Measurements from ENCODE around the gene LCN10. TPM values are rescaled to one million over a fixed set of nuclear protein-coding genes. Genes with fewer than 3 reads are reported as not detected.

LCN10 gene
- total and polyA plus RNA-seq, 2 donors (not counting 3 experiments of a cell fraction or from before 2014, with no cell fraction given) = not detected

DNA sequence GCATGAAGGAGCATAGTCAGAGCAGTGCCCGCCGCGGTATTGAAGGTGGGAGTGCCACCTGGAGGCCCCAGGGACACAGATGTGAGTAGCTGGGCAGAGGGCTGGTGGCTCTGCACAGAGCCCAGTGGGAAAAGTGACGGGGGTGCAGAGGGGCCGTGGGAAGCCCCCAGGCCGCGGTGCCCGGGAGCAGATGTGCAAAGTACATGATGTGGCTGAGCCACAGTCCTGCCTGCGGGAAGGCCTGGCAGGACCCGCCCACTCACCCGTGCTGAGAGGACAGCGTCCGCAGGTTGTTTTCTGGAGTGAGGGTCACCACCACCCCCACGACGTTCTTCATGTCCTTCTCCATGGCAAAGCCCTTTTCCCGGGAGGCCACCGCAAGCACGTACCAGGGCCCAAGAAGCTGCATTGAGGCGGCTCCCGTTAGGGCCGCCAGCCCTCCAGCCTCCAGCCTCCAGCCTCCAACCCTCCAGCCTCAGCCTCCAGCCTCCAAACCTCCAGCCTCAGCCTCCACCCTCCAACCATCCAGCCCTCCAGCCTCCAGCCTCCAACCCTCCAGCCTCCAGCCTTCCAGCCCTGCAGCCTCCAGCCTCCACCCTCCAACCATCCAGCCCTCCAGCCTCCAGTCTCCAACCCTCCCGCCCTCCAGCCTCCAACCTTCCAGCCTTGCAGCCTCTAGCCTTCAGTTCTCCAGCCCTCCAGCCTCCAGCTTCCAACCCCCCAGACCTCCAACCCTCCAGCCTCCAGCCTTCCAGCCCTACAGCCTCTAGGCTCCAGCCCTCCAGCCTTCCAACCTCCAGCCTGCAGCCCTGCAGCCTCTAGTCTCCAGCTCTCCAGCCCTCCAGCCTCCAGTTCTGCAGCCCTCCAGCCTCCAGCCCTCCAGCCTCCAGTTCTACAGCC is 4.7 kb upstream of the LCN10 start:
- DNase-seq (ENCODE audit: low read depth, low spot score) (no peak), FAIRE-seq (no peak)
- ChIA-PET CTCF (no interaction called here), POLR2A (no interaction called here)
- Histone ChIP-seq H3K9me3 (replicated peaks; ENCODE audit: control insufficient read depth, insufficient read depth, low read length) (no peaks in the 10 kb centered on the region), H3K9me1 (replicated peaks; ENCODE audit: control insufficient read depth, extremely low read depth, insufficient read depth, low read length) (no peaks in the 10 kb centered on the region), H3K79me2 (ENCODE audit: control insufficient read depth, insufficient read depth, low read length) (no peaks in the 10 kb centered on the region), H3K9ac (replicated peaks; ENCODE audit: extremely low read depth, insufficient read depth, low read length) (no peak overlapping the region), H3K27ac (ENCODE audit: insufficient read depth, low read depth, low read length) (no peak overlapping the region), H3K36me3 (ENCODE audit: control insufficient read depth in 2 of 2, extremely low read depth in 1 of 2, insufficient read depth in 2 of 2, low read length in 2 of 2) (no peaks in the 10 kb centered on the region), H3K27me3 (ENCODE audit: control insufficient read depth in 2 of 2, insufficient read depth in 2 of 2, low read length in 2 of 2) (peaks cover 3 to 5% of the 10 kb centered on the region in 2 experiments), H3K4me1 (ENCODE audit: control insufficient read depth, extremely low read depth, insufficient read depth, low read length) (no peaks in the 10 kb centered on the region), H3K4me3 (replicated peaks in 1 of 3; ENCODE audit: insufficient read depth in 1 of 3, low read depth in 1 of 3, low read length in 3 of 3) (no peak overlapping the region), H4K20me1 (replicated peaks; ENCODE audit: control insufficient read depth, extremely low read depth, insufficient read depth, low read length) (no peaks in the 10 kb centered on the region), H2AFZ (ENCODE audit: low read depth, low read length) (no peak overlapping the region), H3K4me2 (ENCODE audit: insufficient read depth, low read length) (no peak overlapping the region)
- TF ChIP-seq JUN (IDR thresholded peaks at IDR 0.05; ENCODE audit: borderline replicate concordance, insufficient read depth, insufficient read length, low read depth) = no peak
- no peak for TF ChIP-seq MYC (IDR thresholded peaks at IDR 0.05; ENCODE audit: low read depth, low read length)
- no peak for TF ChIP-seq FOS (IDR thresholded peaks at IDR 0.05; ENCODE audit: borderline replicate concordance, insufficient read depth, low read length)
- no TSS peak for BruUV-seq (replicated peaks)
- intact Hi-C loops (cut with micrococcal nuclease) = no loop called here
- dilution Hi-C loops (cut with MboI; ENCODE audit: extremely low pct_ligation_motif_present, low sequenced_read_pairs) = no loop called here

DNA sequence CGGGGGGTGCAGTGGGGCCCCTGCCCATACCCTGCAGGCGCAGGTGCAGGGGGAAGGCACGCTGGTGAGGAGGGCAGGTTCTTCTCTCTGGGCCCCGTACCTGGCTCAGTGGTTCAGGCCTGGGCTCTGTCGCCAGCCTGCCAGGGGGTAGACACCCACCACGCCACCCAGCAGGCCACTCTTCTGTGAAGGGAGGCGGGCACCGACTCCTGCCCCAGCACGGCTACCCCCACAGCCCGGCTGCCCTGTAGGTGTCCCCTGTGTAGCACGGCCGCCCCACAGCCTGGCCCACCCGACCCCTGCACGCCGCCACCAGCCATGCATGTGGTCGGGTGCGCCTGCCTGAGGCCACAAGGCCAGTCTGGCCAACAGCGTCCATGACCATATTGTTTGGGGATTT is 3.9 kb upstream of the LCN10 start:
- BruUV-seq (replicated peaks) = no TSS peak
- Histone ChIP-seq H3K27me3 (ENCODE audit: control insufficient read depth in 2 of 2, insufficient read depth in 2 of 2, low read length in 2 of 2) (peaks cover 5% of the 10 kb centered on the region in 2 experiments), H3K9ac (replicated peaks; ENCODE audit: extremely low read depth, insufficient read depth, low read length) (no peak overlapping the region), H3K27ac (ENCODE audit: insufficient read depth, low read depth, low read length) (no peak overlapping the region), H2AFZ (ENCODE audit: low read depth, low read length) (no peak overlapping the region), H3K4me2 (ENCODE audit: insufficient read depth, low read length) (no peak overlapping the region), H4K20me1 (replicated peaks; ENCODE audit: control insufficient read depth, extremely low read depth, insufficient read depth, low read length) (no peaks in the 10 kb centered on the region), H3K4me1 (ENCODE audit: control insufficient read depth, extremely low read depth, insufficient read depth, low read length) (no peaks in the 10 kb centered on the region), H3K9me1 (replicated peaks; ENCODE audit: control insufficient read depth, extremely low read depth, insufficient read depth, low read length) (no peaks in the 10 kb centered on the region), H3K4me3 (replicated peaks in 1 of 3; ENCODE audit: insufficient read depth in 1 of 3, low read depth in 1 of 3, low read length in 3 of 3) (no peak overlapping the region), H3K36me3 (ENCODE audit: control insufficient read depth in 2 of 2, extremely low read depth in 1 of 2, insufficient read depth in 2 of 2, low read length in 2 of 2) (no peaks in the 10 kb centered on the region), H3K79me2 (ENCODE audit: control insufficient read depth, insufficient read depth, low read length) (no peaks in the 10 kb centered on the region), H3K9me3 (replicated peaks; ENCODE audit: control insufficient read depth, insufficient read depth, low read length) (no peaks in the 10 kb centered on the region)
- FAIRE-seq = no peak
- POLR2A ChIA-PET = no interaction called here
- dilution Hi-C loops (cut with MboI; ENCODE audit: extremely low pct_ligation_motif_present, low sequenced_read_pairs) (no loop called here), intact Hi-C loops (cut with micrococcal nuclease) (no loop called here)
- TF ChIP-seq GATA2 (IDR thresholded peaks at IDR 0.05; ENCODE audit: insufficient read depth, insufficient read length, low read depth, low read length) (no peak), FOS (IDR thresholded peaks at IDR 0.05; ENCODE audit: borderline replicate concordance, insufficient read depth, low read length) (no peak), MYC (IDR thresholded peaks at IDR 0.05; ENCODE audit: low read depth, low read length) (no peak), EZH2 (IDR thresholded peaks at IDR 0.05; ENCODE audit: borderline replicate concordance, low read depth, low read length, severe bottlenecking) (no peak), POLR2AphosphoS5 (IDR thresholded peaks at IDR 0.05; ENCODE audit: insufficient read depth, low read depth, low read length) (no peak), JUN (IDR thresholded peaks at IDR 0.05; ENCODE audit: borderline replicate concordance, insufficient read depth, insufficient read length, low read depth) (no peak), POLR2A (IDR thresholded peaks at IDR 0.05; ENCODE audit: low read depth, low read length) (no peak)
- TF ChIP-seq, protein P1, sequence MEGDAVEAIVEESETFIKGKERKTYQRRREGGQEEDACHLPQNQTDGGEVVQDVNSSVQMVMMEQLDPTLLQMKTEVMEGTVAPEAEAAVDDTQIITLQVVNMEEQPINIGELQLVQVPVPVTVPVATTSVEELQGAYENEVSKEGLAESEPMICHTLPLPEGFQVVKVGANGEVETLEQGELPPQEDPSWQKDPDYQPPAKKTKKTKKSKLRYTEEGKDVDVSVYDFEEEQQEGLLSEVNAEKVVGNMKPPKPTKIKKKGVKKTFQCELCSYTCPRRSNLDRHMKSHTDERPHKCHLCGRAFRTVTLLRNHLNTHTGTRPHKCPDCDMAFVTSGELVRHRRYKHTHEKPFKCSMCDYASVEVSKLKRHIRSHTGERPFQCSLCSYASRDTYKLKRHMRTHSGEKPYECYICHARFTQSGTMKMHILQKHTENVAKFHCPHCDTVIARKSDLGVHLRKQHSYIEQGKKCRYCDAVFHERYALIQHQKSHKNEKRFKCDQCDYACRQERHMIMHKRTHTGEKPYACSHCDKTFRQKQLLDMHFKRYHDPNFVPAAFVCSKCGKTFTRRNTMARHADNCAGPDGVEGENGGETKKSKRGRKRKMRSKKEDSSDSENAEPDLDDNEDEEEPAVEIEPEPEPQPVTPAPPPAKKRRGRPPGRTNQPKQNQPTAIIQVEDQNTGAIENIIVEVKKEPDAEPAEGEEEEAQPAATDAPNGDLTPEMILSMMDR (IDR thresholded peaks at IDR 0.05; ENCODE audit: extremely low read depth in 1 of 2, insufficient read depth in 1 of 2, low read depth in 1 of 2, low read length in 2 of 2) = no peak
- TF ChIP-seq, protein P2, sequence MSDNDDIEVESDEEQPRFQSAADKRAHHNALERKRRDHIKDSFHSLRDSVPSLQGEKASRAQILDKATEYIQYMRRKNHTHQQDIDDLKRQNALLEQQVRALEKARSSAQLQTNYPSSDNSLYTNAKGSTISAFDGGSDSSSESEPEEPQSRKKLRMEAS (IDR thresholded peaks at IDR 0.05; ENCODE audit: insufficient read depth, insufficient read length) = no peak
- no peak for DNase-seq (ENCODE audit: low read depth, low spot score)
- CTCF ChIA-PET = interaction anchor here (6.0 kb wide), 1 partner anchor 17 kb away, joined by 31 read pairs; no protein-coding TSS in a partner anchor
